ENCODE measurements around the gene SPON1.
"Not testable (repeated sequence)": the region's sequence is repeated elsewhere in the genome, so short reads cannot be mapped to it uniquely, and the experiment has no call there.

The SPON1 gene

GRCh38 chr11:14148653-14149273, 186.2 kb downstream of the SPON1 start:
- Histone ChIP-seq H3K9ac (ENCODE audit: insufficient read length, low read depth) (no peak overlapping the region), H3K4me1 (ENCODE audit: insufficient read depth, insufficient read length) (no peaks in the 10 kb centered on the region), H3K36me3 (ENCODE audit: insufficient read depth, insufficient read length, low read length) (no peaks in the 10 kb centered on the region), H3K27me3 (ENCODE audit: insufficient read depth, insufficient read length) (no peaks in the 10 kb centered on the region), H3K4me3 (ENCODE audit: insufficient read length, low read depth) (no peak overlapping the region), H3K9me3 (ENCODE audit: insufficient read depth, low read length) (peaks cover 7% of the 10 kb centered on the region; the same call in 1 of the 2 replicates)
- TF ChIP-seq SUZ12 (IDR thresholded peaks at IDR 0.05; ENCODE audit: extremely low read depth, insufficient read depth, insufficient read length): no peak
- DNase-seq (ENCODE audit: low read depth, low spot score): no peak

- no peak for TF ChIP-seq YY1 (IDR thresholded peaks at IDR 0.05; ENCODE audit: insufficient read depth, insufficient read length)
- no peak for TF ChIP-seq SUZ12 (IDR thresholded peaks at IDR 0.05; ENCODE audit: extremely low read depth, insufficient read depth, insufficient read length)
- TF ChIP-seq ZNF274 (IDR thresholded peaks at IDR 0.05; ENCODE audit: low read depth, low read length): no peak
- Histone ChIP-seq H3K9ac (ENCODE audit: insufficient read length, low read depth) (no peak overlapping the region), H3K9me3 (ENCODE audit: insufficient read depth, low read length) (peaks cover 16% of the 10 kb centered on the region; the same call in 1 of the 2 replicates), H3K36me3 (ENCODE audit: insufficient read depth, insufficient read length, low read length) (no peaks in the 10 kb centered on the region), H3K4me1 (ENCODE audit: insufficient read depth, insufficient read length) (no peaks in the 10 kb centered on the region), H3K27me3 (ENCODE audit: insufficient read depth, insufficient read length) (no peaks in the 10 kb centered on the region), H3K4me3 (ENCODE audit: insufficient read length, low read depth) (no peak overlapping the region)
- no peak for DNase-seq (ENCODE audit: low read depth, low spot score)
These were observed 187.2 kb downstream of the SPON1 start for GRCh38 chr11:14149683-14150082.

GRCh38 chr11:14150878-14151277, 188.4 kb downstream of the SPON1 start:
- Histone ChIP-seq H3K9me3 (ENCODE audit: insufficient read depth, low read length) (peaks cover 22% of the 10 kb centered on the region; the same call in 1 of the 2 replicates), H3K36me3 (ENCODE audit: insufficient read depth, insufficient read length, low read length) (no peaks in the 10 kb centered on the region), H3K27me3 (ENCODE audit: insufficient read depth, insufficient read length) (no peaks in the 10 kb centered on the region), H3K4me3 (ENCODE audit: insufficient read length, low read depth) (no peak overlapping the region), H3K4me1 (ENCODE audit: insufficient read depth, insufficient read length) (no peaks in the 10 kb centered on the region), H3K9ac (ENCODE audit: insufficient read length, low read depth) (no peak overlapping the region)
- no peak for DNase-seq (ENCODE audit: low read depth, low spot score)
- TF ChIP-seq ZNF274 (IDR thresholded peaks at IDR 0.05; ENCODE audit: low read depth, low read length) (no peak), SUZ12 (IDR thresholded peaks at IDR 0.05; ENCODE audit: extremely low read depth, insufficient read depth, insufficient read length) (no peak), YY1 (IDR thresholded peaks at IDR 0.05; ENCODE audit: insufficient read depth, insufficient read length) (no peak)

GRCh38 chr11:14154103-14154502, 191.6 kb downstream of the SPON1 start:
- H3K9me3 ChIP-seq (ENCODE audit: insufficient read depth, low read length): peaks cover 34% of the 10 kb centered on the region
- not testable (repeated sequence) for H3K27me3 ChIP-seq (ENCODE audit: insufficient read depth, insufficient read length); H3K4me3 ChIP-seq (ENCODE audit: insufficient read length, low read depth); H3K36me3 ChIP-seq (ENCODE audit: insufficient read depth, insufficient read length, low read length); DNase-seq (ENCODE audit: low read depth, low spot score); H3K9ac ChIP-seq (ENCODE audit: insufficient read length, low read depth); H3K4me1 ChIP-seq (ENCODE audit: insufficient read depth, insufficient read length)

GRCh38 chr11:14158393-14158792, 195.9 kb downstream of the SPON1 start:
- DNase-seq (ENCODE audit: low read depth, low spot score): no peak
- no peaks in the 10 kb centered on the region for H3K27me3 ChIP-seq (ENCODE audit: insufficient read depth, insufficient read length)
- H3K9me3 ChIP-seq (ENCODE audit: insufficient read depth, low read length): peaks cover 31% of the 10 kb centered on the region
- no peak overlapping the region for H3K9ac ChIP-seq (ENCODE audit: insufficient read length, low read depth)
- TF ChIP-seq SUZ12 (IDR thresholded peaks at IDR 0.05; ENCODE audit: extremely low read depth, insufficient read depth, insufficient read length): no peak
- TF ChIP-seq ZNF274 (IDR thresholded peaks at IDR 0.05; ENCODE audit: low read depth, low read length): no peak
- TF ChIP-seq YY1 (IDR thresholded peaks at IDR 0.05; ENCODE audit: insufficient read depth, insufficient read length): no peak
- H3K36me3 ChIP-seq (ENCODE audit: insufficient read depth, insufficient read length, low read length): no peaks in the 10 kb centered on the region
- no peak overlapping the region for H3K4me3 ChIP-seq (ENCODE audit: insufficient read length, low read depth)
- H3K4me1 ChIP-seq (ENCODE audit: insufficient read depth, insufficient read length): no peaks in the 10 kb centered on the region

GRCh38 chr11:14163576-14163975, 201.1 kb downstream of the SPON1 start:
- TF ChIP-seq YY1 (IDR thresholded peaks at IDR 0.05; ENCODE audit: insufficient read depth, insufficient read length): no peak
- no peaks in the 10 kb centered on the region for H3K9me3 ChIP-seq (ENCODE audit: insufficient read depth, low read length)
- no peaks in the 10 kb centered on the region for H3K27me3 ChIP-seq (ENCODE audit: insufficient read depth, insufficient read length)
- DNase-seq (ENCODE audit: low read depth, low spot score): no peak
- no peak overlapping the region for H3K9ac ChIP-seq (ENCODE audit: insufficient read length, low read depth)
- H3K4me3 ChIP-seq (ENCODE audit: insufficient read length, low read depth): no peak overlapping the region
- H3K4me1 ChIP-seq (ENCODE audit: insufficient read depth, insufficient read length): no peaks in the 10 kb centered on the region
- no peaks in the 10 kb centered on the region for H3K36me3 ChIP-seq (ENCODE audit: insufficient read depth, insufficient read length, low read length)

- H3K36me3 ChIP-seq (ENCODE audit: insufficient read depth, insufficient read length, low read length); H3K27me3 ChIP-seq (ENCODE audit: insufficient read depth, insufficient read length); H3K4me1 ChIP-seq (ENCODE audit: insufficient read depth, insufficient read length); DNase-seq (ENCODE audit: low read depth, low spot score); H3K9me3 ChIP-seq (ENCODE audit: insufficient read depth, low read length); H3K9ac ChIP-seq (ENCODE audit: insufficient read length, low read depth); H3K4me3 ChIP-seq (ENCODE audit: insufficient read length, low read depth): not testable (repeated sequence)
These were observed 211.2 kb downstream of the SPON1 start for GRCh38 chr11:14173679-14174078.

GRCh38 chr11:14179116-14179820, 216.7 kb downstream of the SPON1 start:
- no peak for TF ChIP-seq ZNF274 (IDR thresholded peaks at IDR 0.05; ENCODE audit: low read depth, low read length)
- TF ChIP-seq YY1 (IDR thresholded peaks at IDR 0.05; ENCODE audit: insufficient read depth, insufficient read length): no peak
- TF ChIP-seq SUZ12 (IDR thresholded peaks at IDR 0.05; ENCODE audit: extremely low read depth, insufficient read depth, insufficient read length): no peak
- Histone ChIP-seq H3K9me3 (ENCODE audit: insufficient read depth, low read length) (no peaks in the 10 kb centered on the region), H3K27me3 (ENCODE audit: insufficient read depth, insufficient read length) (no peaks in the 10 kb centered on the region), H3K4me1 (ENCODE audit: insufficient read depth, insufficient read length) (no peaks in the 10 kb centered on the region), H3K36me3 (ENCODE audit: insufficient read depth, insufficient read length, low read length) (no peaks in the 10 kb centered on the region), H3K4me3 (ENCODE audit: insufficient read length, low read depth) (no peak overlapping the region), H3K9ac (ENCODE audit: insufficient read length, low read depth) (no peak overlapping the region)
- DNase-seq (ENCODE audit: low read depth, low spot score): no peak

Measured in NT2/D1 (cell line).